Bone marrow (tissue), 2 donors: ENCODE measurements around the gene TPPP3.

Experiments
- DNase-seq, 2 donors: peaks; one replicate each; lab custom pipeline; 2025; lab: John Stamatoyannopoulos, UW

TPPP3 gene

DNA sequence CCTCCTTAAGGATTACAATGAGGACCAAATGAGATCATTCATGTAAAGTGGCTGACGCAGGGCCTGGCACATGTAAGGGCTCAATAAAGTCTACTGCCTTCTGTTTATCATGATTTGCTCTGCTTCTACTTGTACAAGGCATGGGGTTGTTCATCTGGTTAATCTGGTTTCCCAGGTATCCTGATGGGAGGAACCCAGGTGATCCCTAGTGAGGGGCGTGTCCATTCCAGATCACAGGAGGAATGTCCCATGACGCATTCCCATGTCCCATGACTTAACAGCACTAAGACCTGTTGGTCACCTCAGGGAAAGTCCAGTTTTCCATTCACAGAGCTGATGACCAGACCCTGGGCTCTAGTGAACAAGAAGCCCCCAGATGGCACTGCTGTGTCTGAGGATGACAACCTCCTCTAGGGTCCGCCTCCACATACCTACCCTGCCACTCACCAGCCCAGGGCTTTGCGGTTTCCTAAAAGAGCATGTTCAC is 11.5 kb upstream of the TPPP3 start:
- no peak for DNase-seq

DNA sequence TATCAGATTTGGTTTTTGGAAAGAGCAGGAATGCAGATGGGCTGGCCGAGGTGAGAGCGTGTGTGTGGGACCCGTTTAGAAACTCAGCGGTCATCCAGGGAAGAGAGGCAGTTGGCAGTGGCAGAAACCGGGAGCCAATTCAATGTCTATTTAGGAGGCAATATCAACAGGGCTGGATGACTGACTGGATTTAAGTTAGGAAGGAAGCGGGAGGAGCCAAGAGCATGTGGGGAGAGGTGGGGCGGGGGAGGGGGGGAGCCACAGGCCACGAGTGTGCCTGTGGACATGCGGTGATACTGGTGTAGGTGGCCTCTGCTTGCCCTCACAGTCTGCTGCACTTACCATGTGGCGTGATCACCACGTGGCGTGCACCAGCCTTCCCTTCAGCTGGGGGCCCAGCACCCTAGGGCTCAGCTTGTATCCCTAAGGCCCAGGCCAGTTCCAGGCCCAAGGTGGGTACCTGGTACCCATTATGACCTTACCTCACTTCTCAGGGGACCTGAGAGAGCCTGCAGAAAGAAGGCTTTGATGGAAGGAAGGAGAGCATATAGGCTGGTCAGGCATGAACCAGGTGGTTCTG is 10.8 kb upstream of the TPPP3 start:
- DNase-seq: no peak

DNA sequence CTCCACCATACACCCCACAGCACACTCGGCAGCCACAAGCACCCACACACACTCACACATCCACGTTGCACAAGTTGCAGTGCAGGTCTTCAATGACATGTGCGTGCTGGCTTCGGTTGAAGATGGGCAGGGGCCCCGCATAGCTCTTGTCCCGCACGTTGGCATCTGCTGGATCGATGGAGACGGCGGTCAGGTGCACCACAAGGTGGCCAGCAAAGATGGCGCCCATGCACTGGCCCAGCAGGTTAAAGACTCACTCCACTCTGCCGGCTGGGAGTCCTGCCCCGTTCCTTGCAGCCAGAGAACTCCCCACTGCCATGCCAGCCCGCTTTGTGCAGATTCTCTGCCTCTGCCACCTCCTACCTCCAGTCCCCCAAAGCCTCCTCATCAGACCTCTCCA is 7.6 kb upstream of the TPPP3 start:
- no peak for DNase-seq

DNA sequence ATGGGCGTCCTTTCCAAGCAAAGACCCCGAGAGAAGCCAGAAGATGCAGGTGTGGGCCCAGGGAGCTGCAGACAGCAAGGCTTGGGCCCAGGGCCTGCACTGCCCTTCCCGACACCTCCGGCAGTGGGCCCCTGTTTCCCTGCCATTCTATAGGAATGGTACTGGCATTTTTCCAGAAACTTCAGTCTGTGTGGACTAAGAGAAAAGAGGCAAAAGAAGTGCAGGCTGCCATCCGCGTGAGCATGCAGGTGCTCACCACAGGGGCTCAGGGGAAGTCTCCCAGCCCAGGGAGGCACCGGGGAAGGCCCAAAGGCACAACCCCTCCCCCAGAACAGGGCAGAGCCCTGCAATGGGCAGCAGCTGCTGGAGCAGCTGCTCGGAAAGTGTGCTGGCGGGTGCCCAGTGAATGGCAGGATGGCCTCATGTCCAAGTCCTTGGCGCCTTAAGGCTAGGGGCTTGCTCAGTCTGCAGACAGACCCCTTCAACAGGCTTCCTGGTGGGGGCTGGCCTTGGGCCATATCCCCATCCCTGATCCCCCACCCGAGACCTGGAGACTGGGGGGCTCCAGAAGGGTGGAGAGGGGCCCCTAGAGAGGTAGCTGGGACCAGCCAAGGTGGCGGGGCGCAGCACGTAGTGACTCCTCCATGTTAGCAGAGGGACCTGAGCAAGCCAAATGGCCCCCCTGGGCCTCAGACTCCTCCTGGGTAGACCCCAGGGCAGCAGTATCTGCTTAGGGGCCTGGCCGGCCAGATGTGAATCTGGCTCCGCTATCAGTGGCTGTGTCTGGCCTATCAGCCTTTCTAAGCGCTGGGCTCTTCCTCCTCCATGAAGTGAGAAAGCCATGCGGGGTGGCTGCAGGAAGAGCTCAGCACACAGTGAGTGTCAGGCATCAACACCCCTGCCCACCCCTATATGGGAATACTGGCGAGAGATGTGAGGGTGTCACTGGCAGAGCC is 6.7 kb upstream of the TPPP3 start:
- no peak for DNase-seq

DNA sequence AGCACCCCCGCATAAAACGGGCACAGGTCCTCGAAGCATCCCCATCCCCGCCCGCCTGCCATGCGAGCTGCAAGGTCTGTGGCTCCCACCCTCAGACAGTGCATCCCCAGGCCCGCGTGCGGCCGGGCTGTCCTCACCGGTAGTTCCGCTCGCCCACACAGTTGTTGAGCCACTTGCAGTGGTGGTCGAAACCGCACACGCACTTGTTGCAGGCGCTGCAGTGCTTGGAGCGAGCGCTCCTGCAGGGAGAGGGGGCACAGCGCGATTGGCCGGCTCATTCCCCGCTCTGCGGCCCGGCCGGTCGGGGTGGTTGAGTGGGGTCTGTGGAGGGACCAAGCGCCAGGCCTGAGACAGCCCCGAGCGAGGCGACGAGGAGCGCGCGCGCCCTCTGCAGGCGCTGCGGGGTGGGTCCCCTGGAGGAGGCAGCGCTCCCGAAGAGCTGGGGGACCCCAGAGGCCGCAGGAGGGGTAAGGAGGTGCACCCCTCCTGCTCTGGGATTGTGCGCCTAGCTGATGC is 6.0 kb upstream of the TPPP3 start:
- peak in 1 of 2 donors; percentile 25 for DNase-seq

DNA sequence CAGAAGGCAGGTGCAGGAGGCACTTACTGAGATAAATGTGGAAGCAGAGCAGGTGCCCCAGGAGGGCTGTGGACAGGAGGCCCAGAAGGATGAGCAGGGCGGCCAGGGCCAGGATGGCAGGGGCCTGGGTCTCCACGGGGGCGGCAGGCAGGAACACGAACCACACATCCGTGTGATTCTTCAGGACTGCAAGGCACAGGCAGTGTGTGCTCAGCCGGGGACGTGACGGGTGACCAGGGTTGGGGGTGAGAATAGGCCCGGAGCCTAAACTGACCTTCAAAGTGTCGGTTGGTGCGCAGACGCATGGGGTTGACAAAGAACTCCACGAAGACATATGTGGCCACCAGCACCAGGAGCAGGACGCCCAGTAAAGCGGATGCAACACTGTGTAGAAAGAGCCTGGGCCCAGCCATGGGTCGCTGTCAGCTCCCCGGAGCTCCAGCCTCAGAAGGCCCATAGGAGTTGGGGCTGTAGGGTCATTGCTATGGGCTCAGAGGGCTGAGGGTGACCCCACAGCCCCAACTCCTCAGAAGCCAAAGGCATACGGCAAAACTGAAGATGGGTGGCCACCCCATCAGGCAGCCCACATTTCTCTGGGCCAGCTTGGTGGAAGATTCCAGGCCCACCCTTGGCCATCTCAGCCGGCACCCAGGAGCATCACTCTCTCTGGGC is 5.4 kb upstream of the TPPP3 start:
- no peak for DNase-seq

DNA sequence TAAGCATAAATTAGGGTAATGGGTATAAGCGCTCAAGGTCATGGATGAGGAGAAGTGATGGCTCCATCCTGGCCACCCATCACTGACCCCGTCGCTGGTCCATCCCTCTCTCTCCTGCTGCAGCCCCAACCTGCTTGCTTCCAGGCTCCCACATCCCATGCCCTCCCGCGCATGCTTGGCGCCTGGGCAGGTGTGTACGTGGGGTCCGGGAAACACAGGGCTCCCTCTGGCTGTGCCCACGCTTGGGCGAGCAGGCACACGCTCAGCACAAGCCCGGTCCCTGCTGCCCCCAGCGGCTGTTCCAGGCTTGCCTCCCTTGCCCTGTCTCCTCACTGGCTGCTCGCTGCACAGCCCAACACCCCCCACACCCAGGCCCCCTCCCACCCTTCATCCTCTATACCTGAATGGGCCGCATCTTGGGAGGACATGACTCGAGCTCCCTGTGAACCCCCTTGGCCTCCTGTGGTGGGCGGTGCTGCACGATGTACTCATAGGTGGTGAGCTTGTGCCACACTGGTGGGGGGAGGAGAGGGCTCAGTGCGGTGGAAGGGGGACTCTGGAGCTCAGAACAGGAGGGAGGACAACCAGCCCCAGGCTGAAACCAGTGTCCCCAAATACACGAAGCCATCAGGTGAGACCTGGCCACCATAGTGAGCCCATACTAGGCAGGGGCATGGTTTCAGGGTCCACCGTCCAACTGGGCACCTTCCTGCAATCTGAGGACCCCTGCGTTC is 4.7 kb upstream of the TPPP3 start:
- no peak for DNase-seq

DNA sequence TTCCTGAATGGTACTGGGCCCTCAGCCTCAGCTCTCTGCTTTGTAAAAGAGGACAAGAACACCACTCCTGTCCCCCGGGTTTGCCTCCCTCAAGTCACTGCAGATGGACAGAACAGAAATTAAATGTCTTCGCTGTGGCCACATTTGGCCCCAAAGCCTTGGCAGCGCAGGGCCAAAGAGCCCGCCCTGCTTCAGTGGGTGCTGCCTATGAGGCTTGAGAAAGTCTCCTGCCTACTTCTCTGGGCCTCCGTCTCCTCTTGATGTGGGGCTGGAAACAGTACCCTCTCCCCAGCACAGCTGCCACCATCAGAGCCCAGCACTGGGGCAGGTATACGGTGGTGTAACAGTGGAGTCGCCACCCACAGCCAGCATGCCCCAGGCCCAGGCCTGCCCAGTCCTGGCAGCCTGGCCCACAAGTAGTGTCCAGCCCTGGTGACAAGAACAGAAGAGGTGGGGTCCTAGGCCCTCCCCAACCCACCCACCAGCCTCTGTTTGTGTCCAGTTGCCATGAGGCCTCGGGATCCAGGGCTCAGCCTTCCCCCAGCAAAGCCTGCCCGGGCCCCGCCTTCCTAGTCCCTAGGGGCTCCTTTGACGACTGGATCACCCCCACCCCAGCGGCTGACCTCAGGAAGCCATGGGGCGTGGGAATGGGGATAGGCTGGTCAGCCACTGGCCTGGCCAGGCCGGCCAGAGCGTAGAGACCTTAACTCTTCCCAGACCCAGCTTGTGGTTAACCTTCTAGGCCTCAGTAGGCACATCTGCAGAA is 3.9 kb upstream of the TPPP3 start:
- DNase-seq: no peak

DNA sequence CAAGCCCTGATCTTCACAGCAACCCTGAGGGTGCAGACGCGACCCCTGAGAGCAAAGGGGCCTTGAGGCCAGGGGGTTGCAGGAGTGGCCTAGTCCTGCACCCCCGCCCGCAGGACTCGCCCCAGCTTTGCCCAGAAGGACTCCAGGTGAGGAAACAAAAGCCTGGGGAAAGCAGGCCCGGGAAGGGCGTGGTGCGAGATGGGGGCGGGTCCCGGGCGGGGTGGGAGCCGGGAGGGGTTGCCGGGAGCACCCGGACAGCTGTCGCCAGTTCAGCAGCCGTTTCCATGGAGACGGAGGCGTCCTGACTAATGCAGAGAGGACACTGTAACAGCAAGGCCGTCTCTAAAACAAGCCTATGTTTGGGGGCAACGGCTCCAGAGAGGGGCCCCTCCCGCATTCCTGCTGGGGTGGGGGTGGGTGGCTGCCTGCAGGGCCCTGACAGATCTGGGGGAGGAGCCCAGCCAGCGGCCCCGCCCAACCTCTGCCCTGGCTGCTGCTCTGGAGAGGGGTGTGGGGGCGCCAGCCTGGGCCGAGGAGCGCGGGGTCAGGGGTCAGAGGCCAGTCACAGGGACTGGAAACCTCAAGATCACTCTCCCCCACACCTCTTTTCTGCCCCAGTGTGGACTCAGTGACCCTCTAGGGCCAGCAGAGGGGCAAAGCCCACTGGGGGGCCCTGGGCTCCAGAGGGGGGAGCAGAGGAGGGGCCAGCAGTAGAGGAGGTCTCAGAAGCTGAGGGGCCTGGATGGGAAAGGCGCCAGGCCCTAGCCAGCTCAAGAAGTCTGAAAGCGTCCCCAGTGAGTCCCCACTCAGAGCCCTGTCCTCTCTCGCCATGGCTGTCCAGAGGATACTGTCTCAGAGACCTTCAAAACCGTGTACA is 3.1 kb upstream of the TPPP3 start:
- DNase-seq: no peak

DNA sequence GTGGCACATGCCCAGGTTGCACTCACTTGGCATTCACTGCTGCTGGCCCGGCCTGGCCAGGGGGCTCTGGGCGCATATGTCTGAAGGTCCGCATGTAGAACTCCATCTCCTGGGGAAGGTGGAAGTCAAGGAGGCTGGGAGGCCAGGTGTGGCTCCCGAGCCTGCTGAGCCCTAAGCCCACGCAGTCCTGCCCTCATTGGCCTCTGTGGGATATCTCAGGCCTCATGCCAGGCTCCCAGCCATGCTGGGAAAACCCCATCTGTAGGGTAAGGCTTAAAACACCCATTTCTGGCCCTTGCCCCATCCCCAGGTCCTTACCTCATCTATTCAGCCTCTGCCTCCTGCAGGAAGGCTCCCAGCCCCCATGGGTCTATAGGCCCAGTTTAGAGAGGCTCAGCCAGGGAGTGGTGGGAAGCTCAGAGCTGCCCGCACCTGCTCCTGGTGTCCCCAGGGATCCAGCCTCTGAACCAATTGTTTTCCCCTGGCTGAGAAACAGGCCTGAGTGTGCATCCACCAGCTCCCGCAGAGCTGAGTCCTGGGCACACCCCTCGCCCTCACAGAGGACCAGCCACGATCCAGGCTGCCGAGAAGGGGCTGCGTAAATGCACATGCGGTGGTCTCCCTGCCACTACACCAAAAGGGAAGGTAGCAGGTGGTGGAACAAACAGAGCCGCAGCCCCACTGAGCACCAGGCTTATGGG is 2.3 kb upstream of the TPPP3 start:
- DNase-seq: no peak

DNA sequence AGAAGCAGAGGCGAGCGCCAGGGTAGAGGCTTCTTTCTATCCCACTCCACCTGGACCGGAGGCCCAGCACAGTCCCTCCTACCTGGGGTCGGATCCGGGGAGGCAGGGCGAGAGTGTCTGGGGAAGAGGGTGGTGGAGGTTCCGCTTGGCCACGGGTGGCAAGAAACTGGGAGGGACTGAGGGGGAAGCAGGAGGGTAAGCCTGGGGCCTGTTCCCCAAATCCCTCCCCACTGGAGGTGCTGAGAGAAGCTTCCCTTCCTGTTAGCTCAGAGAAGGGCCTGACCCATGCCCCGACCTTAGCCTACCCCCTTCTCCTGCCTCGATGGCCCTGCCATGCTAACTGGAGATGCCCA is 1.8 kb upstream of the TPPP3 start:
- peak in 1 of 2 donors; percentile 61 for DNase-seq

DNA sequence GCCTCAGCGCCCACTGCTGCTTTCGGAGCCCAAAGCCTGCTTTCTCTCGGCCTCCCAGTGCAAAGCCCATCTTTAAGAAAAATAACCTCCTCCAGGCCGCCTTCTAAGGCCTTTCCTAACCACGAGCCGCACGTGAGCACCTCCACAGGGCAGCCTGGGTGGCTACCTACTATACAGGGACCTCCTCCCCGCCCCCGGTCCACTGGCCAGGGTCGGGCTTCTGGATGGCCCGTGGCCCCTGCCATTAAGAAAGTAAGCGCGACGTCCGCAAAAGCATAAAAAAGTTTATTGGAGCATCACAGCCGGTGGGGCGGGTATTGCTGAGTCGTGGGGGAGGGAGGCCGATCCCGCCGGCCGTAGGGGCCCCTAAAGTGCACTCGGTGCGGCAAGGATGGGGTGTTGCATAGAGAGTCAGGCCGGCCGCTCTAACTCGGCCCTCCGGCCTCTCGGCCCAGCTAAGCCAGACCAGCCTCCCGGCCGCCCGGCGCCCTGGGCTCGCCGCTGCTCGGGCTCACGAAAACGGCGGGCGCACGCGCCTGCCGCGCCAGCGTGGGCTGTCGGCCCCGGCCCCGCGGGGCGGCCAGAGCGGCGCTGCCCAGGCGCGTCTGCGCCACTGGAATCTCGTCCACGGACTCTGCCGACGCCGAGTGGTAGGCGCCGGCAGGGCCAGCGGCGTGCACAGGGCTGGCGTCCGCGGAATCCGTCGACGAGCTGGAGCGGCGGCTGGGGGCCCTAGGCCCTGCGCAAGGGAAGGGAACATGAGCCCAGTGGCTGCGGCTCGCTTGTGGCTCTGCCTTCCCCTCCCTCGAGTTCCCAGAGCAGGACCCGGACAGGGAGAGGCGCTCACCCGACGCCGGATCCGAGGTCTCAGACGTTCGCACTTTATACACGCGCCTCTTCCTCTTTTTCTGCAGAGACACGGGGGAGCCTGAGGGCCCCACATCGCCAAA is 1.1 kb upstream of the TPPP3 start:
- DNase-seq: peak; percentile 21 to 61

DNA sequence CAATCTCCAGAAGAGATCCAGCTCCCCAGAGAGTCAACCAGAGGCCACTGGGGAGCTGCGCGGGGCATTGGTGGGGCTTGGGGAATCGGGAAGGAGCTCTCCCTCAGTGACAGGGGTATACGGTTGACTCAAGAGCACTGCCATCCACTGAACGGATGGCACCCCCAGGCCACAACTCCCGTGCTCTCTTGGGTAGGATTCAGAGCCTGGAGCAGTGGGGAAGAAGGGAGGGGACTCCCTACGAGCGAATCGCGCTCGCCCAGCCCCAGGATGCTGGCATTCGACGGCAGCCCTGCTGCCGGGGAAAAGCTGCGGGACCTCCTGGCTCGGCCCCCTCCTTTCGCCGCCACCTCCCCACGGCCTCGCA is 473 bp upstream of the TPPP3 start:
- no peak for DNase-seq

DNA sequence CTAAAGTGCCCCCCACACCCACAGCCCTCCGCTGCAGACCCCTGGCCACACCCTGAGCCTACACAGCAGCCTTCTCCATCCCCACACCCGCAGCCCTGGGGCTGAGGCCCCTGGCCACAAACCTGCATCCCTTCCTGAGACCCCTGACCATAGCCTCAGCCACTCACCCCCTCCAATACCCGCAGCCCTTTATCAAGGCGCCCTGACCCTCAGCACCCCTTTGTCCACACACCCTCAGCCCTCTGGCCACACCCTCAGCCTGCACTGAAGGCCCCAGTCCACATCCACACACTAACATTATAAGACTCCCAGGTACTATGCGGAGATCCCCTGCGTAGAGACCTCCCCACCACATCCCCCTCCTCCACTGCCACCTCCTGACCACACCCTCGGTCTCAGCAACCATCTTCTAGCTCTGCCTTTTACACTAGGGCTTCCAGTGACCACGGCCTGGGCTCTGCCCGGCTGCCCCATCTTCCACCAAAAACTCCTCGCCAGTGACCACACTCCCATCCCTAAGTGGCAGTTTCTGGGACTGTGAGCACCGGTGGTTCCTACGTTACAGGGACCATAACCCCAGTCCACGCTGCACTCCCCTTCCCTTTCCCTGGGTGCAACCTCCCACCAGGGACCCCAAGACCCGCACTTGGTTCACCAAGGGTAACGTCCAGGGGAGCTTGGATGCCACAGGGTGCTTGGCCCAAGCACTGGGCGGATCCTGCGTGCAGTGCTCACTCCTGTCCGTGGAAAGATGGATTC is 818 bp downstream of the TPPP3 start:
- no peak for DNase-seq

DNA sequence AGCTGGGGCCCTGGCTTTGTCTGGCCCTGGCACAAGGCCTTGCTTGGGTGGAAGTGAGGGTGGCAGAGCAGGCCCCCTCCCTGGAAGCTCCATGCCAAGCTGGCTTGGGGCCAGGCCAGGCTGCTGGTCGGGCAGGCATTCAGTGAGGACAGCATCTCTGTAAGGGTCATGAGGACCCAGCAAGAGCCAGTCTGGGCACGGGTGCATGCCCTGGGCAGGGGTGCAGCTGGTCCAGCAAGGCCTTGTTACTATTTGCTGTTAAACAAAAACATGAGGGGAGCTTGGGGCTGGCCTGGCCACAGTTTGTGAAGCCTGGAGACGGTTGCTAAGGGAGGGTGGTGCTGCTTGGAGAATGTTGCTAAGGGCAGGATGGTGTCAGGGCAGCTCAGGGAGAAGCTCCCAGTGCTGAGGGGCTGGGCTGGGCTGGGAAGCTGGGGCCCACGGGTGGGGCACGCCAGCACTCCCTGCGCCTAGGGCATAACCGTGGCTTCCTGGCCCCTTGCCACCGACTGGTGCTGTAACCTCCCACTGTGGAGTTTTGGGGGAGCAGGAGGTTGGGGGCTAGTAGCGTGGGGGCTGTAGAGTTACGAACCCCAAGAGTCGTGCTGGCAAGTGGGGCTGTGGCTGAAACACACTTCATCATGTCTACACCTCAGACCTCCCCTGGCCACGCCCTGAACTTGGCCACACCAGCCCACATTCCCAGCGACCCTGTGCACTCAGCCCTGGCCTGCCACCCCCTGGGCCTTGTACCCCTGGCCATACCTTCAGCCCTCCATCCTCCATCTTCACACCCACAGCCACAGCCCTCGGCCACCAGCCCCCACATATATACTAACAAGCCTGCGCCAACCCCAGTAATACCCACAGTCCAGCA is 1.6 kb downstream of the TPPP3 start:
- DNase-seq: no peak

DNA sequence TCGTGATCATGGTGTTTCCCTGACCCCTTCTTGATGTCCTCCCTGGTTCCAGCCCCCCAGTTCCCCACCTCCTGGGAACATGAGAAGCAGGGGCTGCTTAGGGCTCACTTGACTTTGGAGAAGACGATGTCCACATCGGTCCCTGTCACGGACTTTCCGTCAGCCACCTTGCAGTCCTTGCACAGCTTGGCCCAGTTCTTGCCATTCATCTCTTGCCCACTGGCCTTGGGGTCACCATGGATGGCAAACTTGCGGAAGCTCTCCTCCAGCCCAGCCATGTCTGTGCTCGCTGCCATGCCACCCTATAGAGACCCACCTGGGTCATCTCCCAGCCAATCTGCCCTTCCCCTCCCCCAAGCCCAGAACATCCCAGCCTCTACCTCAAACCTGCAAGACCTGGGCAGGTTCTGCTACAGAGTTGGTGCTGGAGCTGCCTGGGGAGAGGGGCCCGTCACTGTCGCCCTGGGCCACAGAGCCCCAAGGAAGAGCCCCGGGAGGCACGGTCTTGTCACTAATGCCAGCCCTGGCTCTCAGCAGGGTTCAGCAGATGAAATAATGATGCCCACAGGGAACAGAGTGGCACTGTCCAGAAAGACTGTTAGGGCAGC is 2.4 kb downstream of the TPPP3 start:
- no peak for DNase-seq
